Stimulated activated naive CD4-positive, alpha-beta T cell treated with Interleukin-2 at 50 U/mL for 16 hours (primary cell): ENCODE data around the gene PAFAH1B1.
"Not testable (repeated sequence)": the region's sequence is repeated elsewhere in the genome, so short reads cannot be mapped to it uniquely, and the experiment has no call there.

Experiments
- DNase-seq: peaks from one replicate; lab custom pipeline; 2025; lab: John Stamatoyannopoulos, UW

The PAFAH1B1 gene

GRCh38 chr17:2635675-2636074 lies 42.2 kb downstream of the PAFAH1B1 start:
- no peak for DNase-seq

- no peak for DNase-seq
Measured at GRCh38 chr17:2636169-2636930, 42.9 kb downstream of the PAFAH1B1 start.

GRCh38 chr17:2637422-2637821 lies 44.0 kb downstream of the PAFAH1B1 start:
- no peak for DNase-seq

DNA sequence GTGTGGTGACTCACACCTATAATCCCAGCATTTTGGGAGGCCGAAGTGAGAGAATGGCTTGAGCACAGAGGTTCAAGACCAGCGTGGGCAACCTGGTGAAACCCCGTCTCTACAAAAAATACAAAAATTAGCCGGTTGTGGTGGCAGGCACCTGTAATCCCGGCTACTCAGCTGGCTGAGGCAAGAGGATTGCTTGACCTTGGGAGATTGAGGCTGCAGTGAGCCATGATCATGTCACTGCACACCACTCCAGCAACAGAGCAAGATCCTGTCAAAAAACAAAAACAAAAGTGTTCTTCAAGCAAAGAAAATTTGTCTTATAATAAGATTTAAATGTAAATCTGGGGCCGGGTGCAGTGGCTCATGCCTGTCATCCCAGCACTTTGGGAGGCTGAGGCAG lies 51.5 kb downstream of the PAFAH1B1 start:
- no peak for DNase-seq

- DNase-seq: no peak
Measured at GRCh38 chr17:2647957-2648356, 54.5 kb downstream of the PAFAH1B1 start.

DNA sequence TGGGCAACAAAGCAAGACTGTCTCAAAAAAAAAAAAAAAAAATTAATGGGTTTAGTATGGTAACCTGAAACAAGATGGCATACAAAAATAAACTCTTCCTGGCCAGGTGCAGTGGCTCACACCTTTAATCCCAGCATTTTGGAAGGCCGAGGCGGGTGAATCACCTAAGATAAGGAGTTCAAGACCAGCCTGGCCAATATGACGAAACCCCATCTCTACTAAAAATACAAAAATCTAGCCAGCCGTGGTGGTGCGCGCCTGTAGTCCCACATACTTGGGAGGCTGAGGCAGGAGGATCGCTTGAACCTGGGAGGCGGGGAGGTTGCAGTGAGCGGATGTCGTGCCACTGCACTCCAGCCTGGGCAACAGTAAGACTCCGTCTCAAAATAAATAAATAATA lies 55.7 kb downstream of the PAFAH1B1 start:
- no peak for DNase-seq

DNA sequence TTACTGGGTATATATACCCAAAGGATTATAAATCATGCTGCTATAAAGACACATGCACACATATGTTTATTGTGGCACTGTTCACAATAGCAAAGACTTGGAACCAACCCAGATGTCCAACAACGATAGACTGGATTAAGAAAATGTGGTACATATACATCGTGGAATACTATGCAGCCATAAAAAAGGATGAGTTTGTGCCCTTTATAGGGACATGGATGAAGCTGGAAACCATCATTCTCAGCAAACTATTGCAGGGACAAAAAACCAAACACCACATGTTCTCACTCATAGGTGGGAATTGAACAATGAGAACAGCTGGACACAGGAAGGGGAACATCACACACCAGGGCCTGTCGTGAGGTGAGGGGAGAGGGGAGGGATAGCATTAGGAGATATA lies 59.5 kb downstream of the PAFAH1B1 start:
- DNase-seq: not testable (repeated sequence)

DNA sequence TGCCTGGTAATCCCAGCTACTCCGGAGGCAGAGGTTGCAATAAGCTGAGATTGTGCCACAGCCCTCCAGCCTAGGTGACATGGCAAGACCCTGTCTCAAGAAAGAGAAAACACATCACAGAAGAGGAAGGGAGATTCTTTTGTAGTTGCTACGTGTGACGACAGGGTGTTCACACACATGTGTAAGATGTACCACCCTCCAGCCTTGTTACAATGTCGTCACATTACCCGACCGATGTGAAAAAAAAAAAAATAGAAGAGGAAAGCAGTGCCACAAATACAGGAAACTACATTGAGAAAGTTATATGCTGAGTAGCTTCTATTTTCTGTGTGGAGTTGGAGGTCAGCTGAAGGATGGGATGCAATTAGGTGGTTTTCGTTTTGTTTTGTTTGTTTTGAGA lies 62.1 kb downstream of the PAFAH1B1 start:
- no peak for DNase-seq

DNA sequence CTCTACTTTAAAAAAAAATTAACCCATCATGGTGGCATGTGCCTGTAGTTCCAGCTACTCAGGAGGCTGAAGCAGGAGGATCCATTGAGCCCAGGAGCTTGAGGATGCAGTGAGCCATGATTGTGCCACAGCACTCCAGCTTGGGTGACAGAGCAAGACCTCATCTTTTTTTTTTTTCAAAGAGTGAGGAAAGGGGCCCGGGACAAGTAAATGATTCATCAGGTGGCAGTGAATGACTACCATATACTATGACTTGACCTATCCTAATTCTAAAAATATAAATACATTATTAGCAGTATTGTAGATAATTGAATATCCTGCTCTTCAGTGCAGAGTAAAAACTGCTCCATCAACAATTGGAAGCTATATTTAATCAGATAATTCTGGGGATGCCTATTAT lies 62.8 kb downstream of the PAFAH1B1 start:
- DNase-seq: no peak

DNA sequence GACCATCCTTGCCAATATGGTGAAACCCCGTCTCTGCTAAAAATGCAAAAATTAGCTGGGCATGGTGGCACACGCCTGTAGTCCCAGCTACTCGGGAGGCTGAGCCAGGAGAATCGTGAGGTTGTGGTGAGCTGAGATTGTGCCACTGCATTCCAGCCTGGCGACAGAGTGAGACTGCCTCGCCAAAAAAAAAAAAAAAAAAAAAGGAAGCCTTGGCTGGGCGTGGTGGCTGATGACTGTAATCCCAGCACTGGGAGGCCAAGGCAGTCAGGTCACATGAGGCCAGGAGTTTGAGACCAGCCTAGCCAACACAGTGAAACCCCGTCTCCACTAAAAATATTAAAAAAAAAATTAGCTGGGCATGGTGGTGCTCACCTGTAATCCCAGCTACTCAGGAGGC lies 65.9 kb downstream of the PAFAH1B1 start:
- not testable (repeated sequence) for DNase-seq

DNA sequence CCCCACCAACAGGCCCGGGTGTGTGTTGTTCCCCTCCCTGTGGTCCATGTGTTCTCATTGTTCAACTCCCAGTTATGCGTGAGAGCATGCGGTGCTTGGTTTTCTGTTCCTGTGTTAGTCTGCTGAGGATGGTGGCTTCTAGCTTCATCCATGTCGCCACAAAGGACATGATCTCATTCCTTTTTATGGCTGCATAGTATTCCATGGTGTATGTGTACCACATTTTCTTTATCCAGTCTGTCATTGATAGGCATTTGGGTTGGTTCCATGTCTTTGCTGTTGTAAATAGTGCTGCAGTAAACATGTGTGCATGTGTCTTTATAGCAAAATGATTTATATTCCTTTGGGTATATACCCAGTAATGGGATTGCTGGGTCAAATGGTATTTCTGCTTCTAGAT lies 67.0 kb downstream of the PAFAH1B1 start:
- DNase-seq: not testable (repeated sequence)

DNA sequence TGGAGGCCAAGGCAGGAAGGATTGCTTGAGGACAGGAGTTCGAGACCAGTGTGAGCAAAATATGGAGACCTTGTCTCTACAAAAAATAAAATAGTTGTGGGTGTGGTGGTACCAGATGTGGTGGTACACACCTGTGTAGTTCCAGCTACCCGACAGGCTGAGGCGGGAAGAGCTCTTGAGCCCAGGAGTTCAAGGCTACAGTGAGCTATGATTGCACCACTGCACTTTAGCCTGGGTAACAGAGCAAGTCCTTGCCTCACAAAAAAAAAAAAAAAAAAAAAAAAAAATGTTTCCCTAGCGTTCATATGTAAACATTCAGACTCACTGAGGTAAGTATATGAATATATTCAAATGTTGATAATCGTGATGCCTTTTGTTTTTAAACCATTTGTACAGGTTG lies 78.6 kb downstream of the PAFAH1B1 start:
- DNase-seq: no peak

DNA sequence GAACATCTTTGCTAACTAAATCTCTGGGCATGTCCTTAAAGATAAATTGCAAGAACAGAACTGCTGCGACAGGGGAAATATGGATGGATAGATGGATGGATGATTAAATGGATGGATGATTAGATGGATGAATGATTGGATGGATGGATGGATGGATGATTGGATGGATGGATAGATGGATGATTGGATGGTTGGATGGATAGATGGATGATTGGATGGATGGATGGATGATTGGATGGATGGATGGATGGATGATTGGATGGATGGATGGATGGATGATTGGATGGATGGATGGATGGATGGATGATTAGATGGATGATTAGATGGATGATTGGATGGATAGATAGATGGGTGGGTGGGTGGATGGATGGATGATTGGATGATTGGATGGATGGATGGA lies 85.8 kb downstream of the PAFAH1B1 start:
- not testable (repeated sequence) for DNase-seq

DNA sequence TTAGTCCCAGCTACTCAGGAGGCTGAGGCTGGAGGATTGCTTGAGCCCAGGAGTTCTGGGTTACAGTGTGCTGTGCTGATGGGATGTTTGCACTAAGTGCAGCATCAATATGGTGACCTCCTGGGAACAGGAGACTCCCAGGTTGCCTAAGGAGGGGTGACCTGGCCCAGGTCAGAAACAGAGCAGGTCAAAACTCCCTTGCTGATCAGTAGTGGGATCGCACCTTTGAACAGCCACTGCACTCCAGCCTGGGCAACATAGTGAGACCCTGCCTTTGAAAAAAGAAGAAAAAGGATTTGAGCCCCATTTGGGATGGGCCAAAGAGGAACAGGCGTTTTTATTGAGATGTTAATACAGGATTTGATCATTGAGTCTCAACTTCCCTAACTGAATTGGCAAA lies 87.5 kb downstream of the PAFAH1B1 start:
- no peak for DNase-seq

DNA sequence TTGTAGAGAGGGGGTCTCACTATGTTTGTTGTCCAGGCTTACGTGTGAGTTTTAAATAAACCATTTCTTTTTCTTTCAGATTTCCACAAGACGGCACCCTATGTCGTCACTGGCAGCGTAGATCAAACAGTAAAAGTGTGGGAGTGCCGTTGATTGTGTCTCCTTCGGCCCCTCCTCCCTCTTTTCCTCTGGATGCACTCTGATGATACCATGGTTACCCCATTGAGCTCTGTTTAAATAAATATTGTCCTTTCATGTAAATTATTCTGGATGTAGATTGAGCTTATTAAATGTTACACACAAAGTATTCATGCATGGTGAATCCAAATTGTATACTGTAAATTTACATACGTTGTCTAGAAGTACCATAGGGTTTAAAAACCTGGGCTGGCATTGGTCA lies 88.2 kb downstream of the PAFAH1B1 start:
- DNase-seq: no peak

- DNase-seq: no peak
Measured at GRCh38 chr17:2682176-2682938, 88.9 kb downstream of the PAFAH1B1 start.

- DNase-seq: no peak
Measured at GRCh38 chr17:2683912-2684311, 90.5 kb downstream of the PAFAH1B1 start.

- no peak for DNase-seq
Measured at GRCh38 chr17:2684549-2684948, 91.1 kb downstream of the PAFAH1B1 start.

- DNase-seq: no peak
Measured at GRCh38 chr17:2685696-2686095, 92.2 kb downstream of the PAFAH1B1 start.

DNA sequence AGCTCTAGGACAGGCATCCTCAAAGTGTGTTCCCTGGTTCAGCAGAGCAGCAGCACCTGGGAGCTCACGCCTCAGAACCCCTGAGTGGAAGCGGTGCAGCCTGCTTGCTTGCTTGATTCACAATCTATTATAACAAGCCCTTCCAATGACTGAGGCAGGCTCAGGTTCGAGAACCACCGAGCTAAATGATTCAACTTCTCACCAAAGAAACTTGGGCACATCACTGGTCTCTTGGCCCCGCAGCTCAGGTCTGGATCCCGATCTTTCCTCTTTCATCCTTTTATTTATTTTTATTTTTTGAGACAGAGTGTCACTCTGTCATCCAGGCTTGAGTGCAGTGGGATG lies 93.6 kb downstream of the PAFAH1B1 start:
- DNase-seq: no peak

- no peak for DNase-seq
Measured at GRCh38 chr17:2688351-2689342, 95.2 kb downstream of the PAFAH1B1 start.

- no peak for DNase-seq
Measured at GRCh38 chr17:2689411-2690164, 96.1 kb downstream of the PAFAH1B1 start.
